Measurements from ENCODE around the gene ICA1L. TPM values are rescaled to one million over a fixed set of nuclear protein-coding genes. Genes with fewer than 3 reads are reported as not detected.

The ICA1L gene
- total RNA-seq, 1 experiment from 2014 or later, result 4.5 TPM

- Histone ChIP-seq H3K18ac (ENCODE audit: insufficient read length, low read depth, low read length) (no peak overlapping the region), H4K5ac (ENCODE audit: insufficient read length, low read depth, low read length) (no peak overlapping the region), H3K23me2 (ENCODE audit: insufficient read length, low read depth, low read length, poor library complexity, severe bottlenecking) (no peaks in the 10 kb centered on the region), H2BK20ac (ENCODE audit: low read depth, low read length, poor library complexity, severe bottlenecking) (no peak overlapping the region), H3K9me3 (ENCODE audit: control insufficient read depth, low read depth, low read length) (no peaks in the 10 kb centered on the region), H3K56ac (ENCODE audit: insufficient read length, low read depth, low read length) (no peak overlapping the region), H2BK5ac (ENCODE audit: insufficient read length, low read length) (no peak overlapping the region), H3K27me3 (ENCODE audit: insufficient read depth, low read length) (no peaks in the 10 kb centered on the region), H2AFZ (ENCODE audit: low read length) (no peak overlapping the region), H3K14ac (ENCODE audit: insufficient read depth, low read length) (0 out of 2 replicates have a peak overlapping the region, but pooled peaks have one; percentile 57), H4K8ac (replicated peaks; ENCODE audit: insufficient read length, low read depth, low read length) (no peak overlapping the region), H3K4me1 (ENCODE audit: insufficient read depth, low read length) (no peaks in the 10 kb centered on the region), H2AK5ac (ENCODE audit: insufficient read length, low read length) (no peak overlapping the region), H3K4me2 (ENCODE audit: insufficient read depth, insufficient read length, low read length) (no peak overlapping the region), H2BK15ac (ENCODE audit: low read depth, low read length) (no peak overlapping the region), H3K79me2 (ENCODE audit: insufficient read depth, low read length) (no peaks in the 10 kb centered on the region), H3K9ac (ENCODE audit: extremely low read depth, insufficient read length, low read length) (no peak overlapping the region), H4K20me1 (ENCODE audit: control insufficient read depth, insufficient read depth, insufficient read length) (no peaks in the 10 kb centered on the region), H3K4ac (ENCODE audit: low read depth, low read length) (no peak overlapping the region), H2BK12ac (ENCODE audit: insufficient read length, low read depth, low read length) (no peak overlapping the region), H3K79me1 (ENCODE audit: insufficient read depth, low read depth, low read length, poor library complexity, severe bottlenecking) (no peaks in the 10 kb centered on the region), H4K91ac (ENCODE audit: insufficient read length, low read depth, low read length) (no peak overlapping the region), H3T11ph (ENCODE audit: low read length) (no peak overlapping the region), H3K27ac (ENCODE audit: insufficient read length, low read depth, low read length) (no peak overlapping the region), H3K23ac (ENCODE audit: insufficient read length, low read depth, low read length) (no peak overlapping the region), H2BK120ac (ENCODE audit: low read depth, low read length, poor library complexity, severe bottlenecking) (no peak overlapping the region)
- no peak for DNase-seq
- no peaks in the 10 kb centered on the region; a peak in 1 of 5 replicates for H3K9me3 Mint-ChIP-seq
- peak overlapping the region in 1 of 3 experiments; percentile 74; a peak in 2 of 7 replicates for H3K27ac Mint-ChIP-seq
- H3K4me1 Mint-ChIP-seq, result peaks cover 4% of the 10 kb centered on the region in 2 experiments; a peak in 1 of 4 replicates
- TF ChIP-seq CTCF (conservative IDR thresholded peaks at IDR 0.05), result no peak
- H3K4me3 Mint-ChIP-seq, result no peak overlapping the region
- no peaks in the 10 kb centered on the region for H3K36me3 Mint-ChIP-seq (ENCODE audit: insufficient read depth in 1 of 3, low read depth in 3 of 3)
- no CpG with 5 or more reads among the region's 8 CpGs for WGBS (ENCODE audit: extremely low coverage, insufficient read length, low lambda C conversion rate)
- no peaks in the 10 kb centered on the region for H3K27me3 Mint-ChIP-seq (ENCODE audit: low read depth)
Measured at GRCh38 chr2:202848813-202849212, 22.8 kb downstream of the ICA1L start.
